Measurements from ENCODE around the gene CIAO3. TPM values are rescaled to one million over a fixed set of nuclear protein-coding genes. Genes with fewer than 3 reads are reported as not detected.

Gene CIAO3
- total RNA-seq, 2 donors from 2014 or later: 41.4 to 43.3 TPM

GRCh38 chr16:768428-768827 is 27.6 kb upstream of the CIAO3 start:
- Histone ChIP-seq H3K9ac (ENCODE audit: extremely low read depth, low read length, poor library complexity, severe bottlenecking) (no peak overlapping the region), H3K4me1 (ENCODE audit: control insufficient read depth, insufficient read depth, low read length) (no peaks in the 10 kb centered on the region), H3K27ac (ENCODE audit: low read depth, low read length) (no peak overlapping the region), H3K9me3 (ENCODE audit: control insufficient read depth, low read length) (no peaks in the 10 kb centered on the region), H3K36me3 (ENCODE audit: control insufficient read depth, insufficient read depth, low read length) (no peaks in the 10 kb centered on the region), H3K4me3 (ENCODE audit: low read length) (no peak overlapping the region), H3K27me3 (ENCODE audit: control insufficient read depth, insufficient read depth, low read length, poor library complexity, severe bottlenecking) (no peaks in the 10 kb centered on the region)
- H3K27ac Mint-ChIP-seq: no peak overlapping the region
- no peaks in the 10 kb centered on the region for H3K9me3 Mint-ChIP-seq
- no peak for DNase-seq
- no peaks in the 10 kb centered on the region for H3K27me3 Mint-ChIP-seq (ENCODE audit: insufficient read depth)
- TF ChIP-seq CTCF (conservative IDR thresholded peaks at IDR 0.05): no peak
- H3K4me3 Mint-ChIP-seq: no peak overlapping the region
- WGBS, 2 experiments (ENCODE audit: insufficient coverage in 1 of 2, insufficient read length in 1 of 2): 91 to 96% methylated on average over 20 to 21 of the region's 21 CpGs
- H3K36me3 Mint-ChIP-seq (ENCODE audit: low read depth): no peaks in the 10 kb centered on the region
- no peaks in the 10 kb centered on the region for H3K4me1 Mint-ChIP-seq

GRCh38 chr16:767743-768235 is 27.0 kb upstream of the CIAO3 start:
- 83 to 87% methylated on average over 4 to 5 of the region's 38 CpGs for WGBS, 2 experiments (ENCODE audit: insufficient coverage in 1 of 2, insufficient read length in 1 of 2)
- no peak for TF ChIP-seq CTCF (conservative IDR thresholded peaks at IDR 0.05)
- H3K9me3 ChIP-seq (ENCODE audit: control insufficient read depth, low read length): no peaks in the 10 kb centered on the region
- DNase-seq: no peak
- H3K9ac ChIP-seq (ENCODE audit: extremely low read depth, low read length, poor library complexity, severe bottlenecking): no peak overlapping the region
- Mint-ChIP-seq H3K9me3 (no peaks in the 10 kb centered on the region), H3K4me1 (no peaks in the 10 kb centered on the region), H3K27me3 (ENCODE audit: insufficient read depth) (no peaks in the 10 kb centered on the region), H3K4me3 (no peak overlapping the region), H3K36me3 (ENCODE audit: low read depth) (no peaks in the 10 kb centered on the region), H3K27ac (no peak overlapping the region)
- H3K36me3 ChIP-seq (ENCODE audit: control insufficient read depth, insufficient read depth, low read length): no peaks in the 10 kb centered on the region
- no peak overlapping the region for H3K27ac ChIP-seq (ENCODE audit: low read depth, low read length)
- H3K27me3 ChIP-seq (ENCODE audit: control insufficient read depth, insufficient read depth, low read length, poor library complexity, severe bottlenecking): no peaks in the 10 kb centered on the region
- H3K4me1 ChIP-seq (ENCODE audit: control insufficient read depth, insufficient read depth, low read length): no peaks in the 10 kb centered on the region
- no peak overlapping the region for H3K4me3 ChIP-seq (ENCODE audit: low read length)

GRCh38 chr16:766820-767640 is 26.2 kb upstream of the CIAO3 start:
- H3K9me3 Mint-ChIP-seq: no peaks in the 10 kb centered on the region
- 87 to 94% methylated on average over 13 to 31 of the region's 48 CpGs for WGBS, 2 experiments (ENCODE audit: insufficient coverage in 1 of 2, insufficient read length in 1 of 2)
- H3K27me3 ChIP-seq (ENCODE audit: control insufficient read depth, insufficient read depth, low read length, poor library complexity, severe bottlenecking): no peaks in the 10 kb centered on the region
- H3K9ac ChIP-seq (ENCODE audit: extremely low read depth, low read length, poor library complexity, severe bottlenecking): no peak overlapping the region
- H3K4me3 ChIP-seq (ENCODE audit: low read length): no peak overlapping the region
- DNase-seq: no peak
- no peaks in the 10 kb centered on the region for H3K4me1 ChIP-seq (ENCODE audit: control insufficient read depth, insufficient read depth, low read length)
- H3K36me3 Mint-ChIP-seq (ENCODE audit: low read depth): no peaks in the 10 kb centered on the region
- no peak for TF ChIP-seq CTCF (conservative IDR thresholded peaks at IDR 0.05)
- H3K4me3 Mint-ChIP-seq: no peak overlapping the region
- H3K9me3 ChIP-seq (ENCODE audit: control insufficient read depth, low read length): no peaks in the 10 kb centered on the region
- H3K27ac ChIP-seq (ENCODE audit: low read depth, low read length): no peak overlapping the region
- H3K36me3 ChIP-seq (ENCODE audit: control insufficient read depth, insufficient read depth, low read length): no peaks in the 10 kb centered on the region
- no peak overlapping the region for H3K27ac Mint-ChIP-seq
- no peaks in the 10 kb centered on the region for H3K4me1 Mint-ChIP-seq
- H3K27me3 Mint-ChIP-seq (ENCODE audit: insufficient read depth): no peaks in the 10 kb centered on the region
